ENCODE measurements around the gene ABCG2.
"Not testable (repeated sequence)": the region's sequence is repeated elsewhere in the genome, so short reads cannot be mapped to it uniquely, and the experiment has no call there.

Gene ABCG2

DNA sequence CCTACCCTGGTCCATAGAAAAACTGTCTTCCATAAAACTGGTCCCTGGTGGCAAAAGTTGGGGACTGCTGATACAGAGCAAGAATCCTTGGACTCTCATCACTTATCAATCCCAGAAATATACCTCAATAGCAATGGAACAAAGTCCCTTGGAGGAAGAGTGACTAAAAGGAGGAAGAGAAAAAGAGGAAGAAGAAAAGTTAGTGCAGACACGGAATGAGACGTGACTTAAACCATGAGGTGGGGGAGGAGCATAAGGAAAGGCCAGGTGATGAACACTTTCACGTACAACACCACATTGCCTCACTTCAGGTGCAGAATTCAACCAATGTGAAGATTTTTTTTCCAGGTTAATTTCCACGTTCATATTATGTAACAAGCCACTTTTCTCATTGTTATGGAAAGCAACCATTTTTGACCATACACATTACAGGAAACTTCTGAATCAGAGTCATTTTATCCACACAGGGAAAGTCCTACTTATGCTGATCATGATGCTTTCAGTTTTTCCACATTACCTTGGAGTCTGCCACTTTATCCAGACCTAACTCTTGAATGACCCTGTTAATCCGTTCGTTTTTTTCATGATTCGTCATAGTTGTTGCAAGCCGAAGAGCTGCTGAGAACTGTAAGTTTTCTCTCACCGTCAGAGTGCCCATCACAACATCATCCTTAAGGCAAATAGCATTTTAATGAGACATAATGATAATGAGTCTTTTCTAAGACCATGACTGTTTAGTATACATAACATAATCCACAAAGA is 27.7 kb downstream of the ABCG2 start:
- no peak overlapping the region for H3K4me3 ChIP-seq (ENCODE audit: low read depth, low read length)
- DNase-seq (ENCODE audit: low read depth) = no peak
- TF ChIP-seq, protein P1, sequence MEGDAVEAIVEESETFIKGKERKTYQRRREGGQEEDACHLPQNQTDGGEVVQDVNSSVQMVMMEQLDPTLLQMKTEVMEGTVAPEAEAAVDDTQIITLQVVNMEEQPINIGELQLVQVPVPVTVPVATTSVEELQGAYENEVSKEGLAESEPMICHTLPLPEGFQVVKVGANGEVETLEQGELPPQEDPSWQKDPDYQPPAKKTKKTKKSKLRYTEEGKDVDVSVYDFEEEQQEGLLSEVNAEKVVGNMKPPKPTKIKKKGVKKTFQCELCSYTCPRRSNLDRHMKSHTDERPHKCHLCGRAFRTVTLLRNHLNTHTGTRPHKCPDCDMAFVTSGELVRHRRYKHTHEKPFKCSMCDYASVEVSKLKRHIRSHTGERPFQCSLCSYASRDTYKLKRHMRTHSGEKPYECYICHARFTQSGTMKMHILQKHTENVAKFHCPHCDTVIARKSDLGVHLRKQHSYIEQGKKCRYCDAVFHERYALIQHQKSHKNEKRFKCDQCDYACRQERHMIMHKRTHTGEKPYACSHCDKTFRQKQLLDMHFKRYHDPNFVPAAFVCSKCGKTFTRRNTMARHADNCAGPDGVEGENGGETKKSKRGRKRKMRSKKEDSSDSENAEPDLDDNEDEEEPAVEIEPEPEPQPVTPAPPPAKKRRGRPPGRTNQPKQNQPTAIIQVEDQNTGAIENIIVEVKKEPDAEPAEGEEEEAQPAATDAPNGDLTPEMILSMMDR (IDR thresholded peaks at IDR 0.05; ENCODE audit: control insufficient read depth, extremely low read depth, insufficient read depth) = no peak

DNA sequence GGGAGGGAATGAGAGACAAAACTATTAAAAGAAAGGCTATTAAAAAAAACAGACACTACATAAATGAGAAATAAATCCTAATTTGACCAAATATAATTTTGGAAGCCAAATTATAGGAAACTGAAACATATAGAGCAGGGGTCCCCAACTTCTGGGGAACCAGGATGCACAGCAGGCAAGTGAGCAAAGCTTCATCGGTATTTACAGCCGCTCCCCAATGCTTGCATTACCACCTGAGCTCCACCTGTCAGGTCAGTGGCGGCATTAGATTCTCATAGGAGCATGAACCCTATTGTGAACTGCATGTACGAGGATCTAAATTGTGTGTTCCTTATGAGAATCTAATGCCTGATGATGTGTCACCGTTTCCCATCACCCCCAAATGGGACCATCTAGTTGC is 28.4 kb downstream of the ABCG2 start:
- H3K4me3 ChIP-seq (ENCODE audit: low read depth, low read length) = no peak overlapping the region
- TF ChIP-seq, protein P1 (IDR thresholded peaks at IDR 0.05; ENCODE audit: control insufficient read depth, extremely low read depth, insufficient read depth) = no peak
- no peak for DNase-seq (ENCODE audit: low read depth)

DNA sequence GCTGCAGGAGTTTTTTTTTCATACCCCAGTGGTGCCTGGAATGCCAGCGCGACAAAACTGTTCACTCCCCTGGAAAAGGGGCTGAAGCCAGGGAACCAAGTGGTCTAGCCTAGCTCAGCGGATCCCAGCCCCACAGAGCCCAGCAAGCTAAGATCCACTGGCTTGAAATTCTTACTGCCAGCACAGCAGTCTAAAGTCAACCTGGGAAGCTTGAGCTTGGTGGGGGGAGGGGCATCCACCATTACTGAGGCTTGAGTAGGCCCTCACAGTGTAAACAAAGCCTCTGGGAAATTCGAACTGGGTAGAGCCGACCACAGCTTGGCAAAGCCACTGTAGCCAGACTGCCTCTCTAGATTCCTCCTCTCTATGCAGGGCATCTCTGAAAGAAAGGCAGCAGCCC is 36.2 kb downstream of the ABCG2 start:
- not testable (repeated sequence) for H3K4me3 ChIP-seq (ENCODE audit: low read depth, low read length); DNase-seq (ENCODE audit: low read depth)

DNA sequence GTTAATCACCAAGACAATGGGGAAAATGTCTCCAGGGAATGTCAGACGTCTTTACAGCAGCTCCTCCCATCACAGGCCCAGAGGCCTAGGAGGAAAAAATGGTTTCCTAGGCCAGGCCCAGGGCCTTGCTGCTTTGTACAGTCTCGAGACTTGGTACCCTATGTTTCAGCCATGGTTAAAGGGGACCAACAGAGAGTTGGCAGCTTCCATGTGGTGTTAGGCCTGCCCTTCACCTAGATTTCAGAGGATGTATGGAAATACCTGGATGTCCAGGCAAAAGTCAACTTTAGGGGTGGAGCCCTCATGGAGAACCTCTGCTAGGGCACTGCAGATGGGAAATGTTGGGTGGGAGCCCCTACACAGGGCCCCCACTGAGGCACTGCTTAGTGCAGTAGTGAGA is 38.5 kb downstream of the ABCG2 start:
- DNase-seq (ENCODE audit: low read depth) = no peak
- TF ChIP-seq, protein P1 (IDR thresholded peaks at IDR 0.05; ENCODE audit: control insufficient read depth, extremely low read depth, insufficient read depth) = no peak
- H3K4me3 ChIP-seq (ENCODE audit: low read depth, low read length) = no peak overlapping the region

DNA sequence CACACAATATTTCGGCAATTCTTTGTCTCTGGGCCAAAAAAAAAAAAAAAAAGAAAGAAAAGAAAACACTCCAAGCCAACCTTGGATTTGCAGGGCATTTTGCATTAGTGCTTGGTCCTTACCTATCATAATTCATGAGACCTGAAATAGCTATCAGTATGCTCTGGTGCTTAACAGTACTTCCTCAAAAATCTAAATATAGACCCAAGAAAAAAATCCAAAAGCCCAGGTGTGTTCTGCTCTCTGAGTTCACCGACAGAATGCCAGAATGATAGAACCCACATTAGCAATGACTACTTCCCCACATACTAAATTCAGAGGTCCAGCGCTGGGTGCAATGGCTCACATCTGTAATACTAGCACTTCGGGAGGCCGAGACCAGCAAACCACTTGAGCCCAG is 42.9 kb downstream of the ABCG2 start:
- H3K4me3 ChIP-seq (ENCODE audit: low read depth, low read length) = no peak overlapping the region
- TF ChIP-seq, protein P1 (IDR thresholded peaks at IDR 0.05; ENCODE audit: control insufficient read depth, extremely low read depth, insufficient read depth) = no peak
- DNase-seq (ENCODE audit: low read depth) = no peak

DNA sequence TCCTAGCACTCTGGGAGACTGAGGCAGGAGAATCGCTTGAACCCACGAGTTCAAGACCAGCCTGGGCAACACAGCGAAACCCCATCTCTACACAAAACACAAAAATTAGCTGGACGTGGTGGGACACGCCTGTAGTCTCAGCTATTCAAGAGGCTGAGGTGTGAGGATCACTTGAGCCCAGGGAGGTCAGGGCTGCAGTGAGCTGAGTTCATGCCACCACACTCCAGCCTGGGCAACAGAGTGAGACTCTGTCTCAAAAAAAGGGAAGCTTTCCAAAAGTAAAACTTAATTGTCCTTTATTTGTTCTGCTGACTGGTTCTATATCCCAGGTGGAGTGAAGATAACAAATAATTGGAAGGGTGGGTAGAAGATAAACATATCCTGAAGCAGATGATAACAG is 45.6 kb downstream of the ABCG2 start:
- TF ChIP-seq, protein P1 (IDR thresholded peaks at IDR 0.05; ENCODE audit: control insufficient read depth, extremely low read depth, insufficient read depth) = no peak
- no peak for DNase-seq (ENCODE audit: low read depth)
- no peak overlapping the region for H3K4me3 ChIP-seq (ENCODE audit: low read depth, low read length)

DNA sequence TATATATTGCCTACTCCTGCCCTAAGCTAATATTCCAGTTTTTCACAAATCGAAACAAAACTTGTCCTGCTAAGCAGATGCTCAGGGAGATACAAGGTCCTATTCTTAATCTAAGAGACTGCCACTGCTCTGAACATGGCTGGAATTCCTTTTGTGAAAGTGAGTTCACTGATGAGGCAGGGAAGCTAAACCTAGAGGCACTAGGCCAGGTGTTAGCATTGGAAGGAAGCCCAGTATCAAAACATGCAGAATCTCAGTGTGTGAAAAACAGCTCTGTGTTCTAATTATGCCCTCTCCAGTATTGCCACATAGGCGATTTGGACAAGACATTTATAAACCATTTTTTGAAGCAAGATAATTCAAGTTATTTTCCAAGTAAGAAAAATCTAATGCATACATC is 47.6 kb downstream of the ABCG2 start:
- DNase-seq (ENCODE audit: low read depth) = no peak
- TF ChIP-seq, protein P1 (IDR thresholded peaks at IDR 0.05; ENCODE audit: control insufficient read depth, extremely low read depth, insufficient read depth) = no peak
- H3K4me3 ChIP-seq (ENCODE audit: low read depth, low read length) = no peak overlapping the region
